ENCODE results near the gene SIL1. TPM values are rescaled to one million over a fixed set of nuclear protein-coding genes. Genes with fewer than 3 reads are reported as not detected.

SIL1 gene
- total RNA-seq, 1 donor from 2014 or later: 41.6 TPM

GRCh38 chr5:139151902-139152301 lies 46.3 kb downstream of the SIL1 start:
- H3K4me3 ChIP-seq (ENCODE audit: insufficient read depth, low read depth, low read length): no peak overlapping the region
- H3K79me2 ChIP-seq (ENCODE audit: insufficient read depth, low read length): peaks cover 29% of the 10 kb centered on the region
- Mint-ChIP-seq H3K27ac (ENCODE audit: unreplicated experiment) (no peak overlapping the region), H3K9me3 (ENCODE audit: unreplicated experiment) (no peaks in the 10 kb centered on the region), H3K4me1 (ENCODE audit: low read depth, unreplicated experiment) (peaks cover 12% of the 10 kb centered on the region), H3K27me3 (ENCODE audit: low read depth, unreplicated experiment) (no peaks in the 10 kb centered on the region), H3K4me3 (ENCODE audit: unreplicated experiment) (no peak overlapping the region), H3K36me3 (ENCODE audit: low read depth, unreplicated experiment) (peaks cover 4% of the 10 kb centered on the region)
- peaks cover 71% of the 10 kb centered on the region for H4K20me1 ChIP-seq (ENCODE audit: insufficient read depth, low read length)
- H2AFZ ChIP-seq (ENCODE audit: low read depth, low read length): no peak overlapping the region
- H3K27ac ChIP-seq (ENCODE audit: low read depth, low read length): no peak overlapping the region
- peaks cover 22% of the 10 kb centered on the region for H3K4me1 ChIP-seq (ENCODE audit: insufficient read depth, low read length)
- H3K27me3 ChIP-seq (ENCODE audit: insufficient read depth, low read length): no peaks in the 10 kb centered on the region
- no peak for TF ChIP-seq CTCF (IDR thresholded peaks at IDR 0.05; ENCODE audit: insufficient read depth, low read depth, low read length)
- no peak for TF ChIP-seq EZH2 (IDR thresholded peaks at IDR 0.05; ENCODE audit: insufficient read depth, low read length)
- H3K36me3 ChIP-seq (ENCODE audit: insufficient read depth, low read length): no peaks in the 10 kb centered on the region
- no peak overlapping the region for H3K9ac ChIP-seq (ENCODE audit: low read length)
- H3K4me2 ChIP-seq (ENCODE audit: low read length): no peak overlapping the region
- DNase-seq (ENCODE audit: low read depth) (no peak), FAIRE-seq (no peak)
- H3K9me3 ChIP-seq (ENCODE audit: insufficient read depth, low read depth, low read length): no peaks in the 10 kb centered on the region

- no peaks in the 10 kb centered on the region for H3K36me3 ChIP-seq (ENCODE audit: insufficient read depth, low read length)
- no peaks in the 10 kb centered on the region for H3K9me3 ChIP-seq (ENCODE audit: insufficient read depth, low read depth, low read length)
- TF ChIP-seq EZH2 (IDR thresholded peaks at IDR 0.05; ENCODE audit: insufficient read depth, low read length): no peak
- no peak for TF ChIP-seq CTCF (IDR thresholded peaks at IDR 0.05; ENCODE audit: insufficient read depth, low read depth, low read length)
- peaks cover 12% of the 10 kb centered on the region for H3K4me1 Mint-ChIP-seq (ENCODE audit: low read depth, unreplicated experiment)
- no peak overlapping the region for H2AFZ ChIP-seq (ENCODE audit: low read depth, low read length)
- peak overlapping the region; percentile 23 for H3K4me2 ChIP-seq (ENCODE audit: low read length)
- peaks cover 4% of the 10 kb centered on the region for H3K36me3 Mint-ChIP-seq (ENCODE audit: low read depth, unreplicated experiment)
- DNase-seq (ENCODE audit: low read depth): no peak
- no peaks in the 10 kb centered on the region for H3K27me3 ChIP-seq (ENCODE audit: insufficient read depth, low read length)
- FAIRE-seq: no peak
- H4K20me1 ChIP-seq (ENCODE audit: insufficient read depth, low read length): peaks cover 70% of the 10 kb centered on the region
- no peak overlapping the region for H3K27ac Mint-ChIP-seq (ENCODE audit: unreplicated experiment)
- no peak overlapping the region for H3K4me3 ChIP-seq (ENCODE audit: insufficient read depth, low read depth, low read length)
- no peak overlapping the region for H3K4me3 Mint-ChIP-seq (ENCODE audit: unreplicated experiment)
- H3K27ac ChIP-seq (ENCODE audit: low read depth, low read length): no peak overlapping the region
- peaks cover 22% of the 10 kb centered on the region for H3K4me1 ChIP-seq (ENCODE audit: insufficient read depth, low read length)
- no peaks in the 10 kb centered on the region for H3K27me3 Mint-ChIP-seq (ENCODE audit: low read depth, unreplicated experiment)
- H3K79me2 ChIP-seq (ENCODE audit: insufficient read depth, low read length): peaks cover 24% of the 10 kb centered on the region
- H3K9ac ChIP-seq (ENCODE audit: low read length): no peak overlapping the region
- H3K9me3 Mint-ChIP-seq (ENCODE audit: unreplicated experiment): no peaks in the 10 kb centered on the region
Observed at GRCh38 chr5:139150367-139150999, 47.7 kb downstream of the SIL1 start.

GRCh38 chr5:139149477-139150199 lies 48.5 kb downstream of the SIL1 start:
- FAIRE-seq (no peak), DNase-seq (ENCODE audit: low read depth) (peak; percentile 82)
- Histone ChIP-seq H2AFZ (ENCODE audit: low read depth, low read length) (no peak overlapping the region), H3K9me3 (ENCODE audit: insufficient read depth, low read depth, low read length) (no peaks in the 10 kb centered on the region), H3K27ac (ENCODE audit: low read depth, low read length) (no peak overlapping the region), H3K4me3 (ENCODE audit: insufficient read depth, low read depth, low read length) (no peak overlapping the region), H3K4me2 (ENCODE audit: low read length) (peak overlapping the region; percentile 23), H3K79me2 (ENCODE audit: insufficient read depth, low read length) (peaks cover 20% of the 10 kb centered on the region), H3K9ac (ENCODE audit: low read length) (no peak overlapping the region), H3K4me1 (ENCODE audit: insufficient read depth, low read length) (peaks cover 26% of the 10 kb centered on the region), H3K36me3 (ENCODE audit: insufficient read depth, low read length) (no peaks in the 10 kb centered on the region), H3K27me3 (ENCODE audit: insufficient read depth, low read length) (no peaks in the 10 kb centered on the region), H4K20me1 (ENCODE audit: insufficient read depth, low read length) (peaks cover 70% of the 10 kb centered on the region)
- peaks cover 15% of the 10 kb centered on the region for H3K4me1 Mint-ChIP-seq (ENCODE audit: low read depth, unreplicated experiment)
- H3K27me3 Mint-ChIP-seq (ENCODE audit: low read depth, unreplicated experiment): no peaks in the 10 kb centered on the region
- peaks cover 4% of the 10 kb centered on the region for H3K36me3 Mint-ChIP-seq (ENCODE audit: low read depth, unreplicated experiment)
- no peaks in the 10 kb centered on the region for H3K9me3 Mint-ChIP-seq (ENCODE audit: unreplicated experiment)
- no peak for TF ChIP-seq EZH2 (IDR thresholded peaks at IDR 0.05; ENCODE audit: insufficient read depth, low read length)
- H3K27ac Mint-ChIP-seq (ENCODE audit: unreplicated experiment): no peak overlapping the region
- no peak overlapping the region for H3K4me3 Mint-ChIP-seq (ENCODE audit: unreplicated experiment)
